PC-9 (cell line): ENCODE results near the gene USH2A.

Experiments
- CTCF ChIP-seq: fragments of 200-600 bp; sonication (generic); conservative IDR thresholded peaks from 2 replicates; pipeline ENCODE4 v1.6.1; 2017; ENCODE audit warnings: mixed run types, antibody characterized with exemption, mild to moderate bottlenecking, moderate library complexity
- EZH2 ChIP-seq: fragments of 200-600 bp; sonication (generic); IDR thresholded peaks from 2 replicates; pipeline ENCODE4 v1.8.0; 2017; ENCODE audit warnings: antibody characterized with exemption, low read depth

- TF ChIP-seq CTCF (no peak), EZH2 (no peak)
Observed at GRCh38 chr1:215623162-215623561, 800.1 kb downstream of the USH2A start.
